ENCODE measurements around the gene PPIL1. TPM values are rescaled to one million over a fixed set of nuclear protein-coding genes. Genes with fewer than 3 reads are reported as not detected.

The PPIL1 gene
- total and polyA plus RNA-seq, 2 of the 13 experiments (the other 11 are each of a cell fraction or from before 2014, with no cell fraction given) = 74.2 to 144 TPM

- TF ChIP-seq ZNF513 (CRISPR knock-in tag; conservative IDR thresholded peaks at IDR 0.05) (no peak), REXO4 (CRISPR knock-in tag; IDR thresholded peaks at IDR 0.05; ENCODE audit: borderline replicate concordance) (no peak), ZSCAN5A (CRISPR knock-in tag; IDR thresholded peaks at IDR 0.05; ENCODE audit: borderline replicate concordance) (peak; percentile 98), MTF1 (CRISPR knock-in tag; IDR thresholded peaks at IDR 0.05) (0 out of 2 replicates have a peak, but pooled peaks have one; percentile 18), ZNF343 (CRISPR knock-in tag; IDR thresholded peaks at IDR 0.05) (peak; percentile 91), ERF (CRISPR knock-in tag; IDR thresholded peaks at IDR 0.05) (peak; percentile 99), HDAC2 (CRISPR knock-in tag; IDR thresholded peaks at IDR 0.05) (peak; percentile 93), SYNCRIP (IDR thresholded peaks at IDR 0.05; ENCODE audit: insufficient read depth, low read depth, low read length) (no peak), SRSF9 (IDR thresholded peaks at IDR 0.05; ENCODE audit: borderline replicate concordance, insufficient read depth, low read depth, low read length, poor library complexity, severe bottlenecking) (no peak), FOXA3 (CRISPR knock-in tag; IDR thresholded peaks at IDR 0.05) (peak; percentile 78), NR3C1 (CRISPR knock-in tag; IDR thresholded peaks at IDR 0.05) (no peak), PHF20 (CRISPR knock-in tag; IDR thresholded peaks at IDR 0.05) (peak; percentile 100), ZNF337 (CRISPR knock-in tag; IDR thresholded peaks at IDR 0.05; ENCODE audit: borderline replicate concordance, low read depth) (peak; percentile 63; the same call in 1 of the 2 replicates), ZNF616 (CRISPR knock-in tag; IDR thresholded peaks at IDR 0.05; ENCODE audit: low read depth) (peak; percentile 73; the same call in 1 of the 2 replicates), RFX3 (CRISPR knock-in tag; IDR thresholded peaks at IDR 0.05) (no peak)
- TF ChIP-seq, protein P1, sequence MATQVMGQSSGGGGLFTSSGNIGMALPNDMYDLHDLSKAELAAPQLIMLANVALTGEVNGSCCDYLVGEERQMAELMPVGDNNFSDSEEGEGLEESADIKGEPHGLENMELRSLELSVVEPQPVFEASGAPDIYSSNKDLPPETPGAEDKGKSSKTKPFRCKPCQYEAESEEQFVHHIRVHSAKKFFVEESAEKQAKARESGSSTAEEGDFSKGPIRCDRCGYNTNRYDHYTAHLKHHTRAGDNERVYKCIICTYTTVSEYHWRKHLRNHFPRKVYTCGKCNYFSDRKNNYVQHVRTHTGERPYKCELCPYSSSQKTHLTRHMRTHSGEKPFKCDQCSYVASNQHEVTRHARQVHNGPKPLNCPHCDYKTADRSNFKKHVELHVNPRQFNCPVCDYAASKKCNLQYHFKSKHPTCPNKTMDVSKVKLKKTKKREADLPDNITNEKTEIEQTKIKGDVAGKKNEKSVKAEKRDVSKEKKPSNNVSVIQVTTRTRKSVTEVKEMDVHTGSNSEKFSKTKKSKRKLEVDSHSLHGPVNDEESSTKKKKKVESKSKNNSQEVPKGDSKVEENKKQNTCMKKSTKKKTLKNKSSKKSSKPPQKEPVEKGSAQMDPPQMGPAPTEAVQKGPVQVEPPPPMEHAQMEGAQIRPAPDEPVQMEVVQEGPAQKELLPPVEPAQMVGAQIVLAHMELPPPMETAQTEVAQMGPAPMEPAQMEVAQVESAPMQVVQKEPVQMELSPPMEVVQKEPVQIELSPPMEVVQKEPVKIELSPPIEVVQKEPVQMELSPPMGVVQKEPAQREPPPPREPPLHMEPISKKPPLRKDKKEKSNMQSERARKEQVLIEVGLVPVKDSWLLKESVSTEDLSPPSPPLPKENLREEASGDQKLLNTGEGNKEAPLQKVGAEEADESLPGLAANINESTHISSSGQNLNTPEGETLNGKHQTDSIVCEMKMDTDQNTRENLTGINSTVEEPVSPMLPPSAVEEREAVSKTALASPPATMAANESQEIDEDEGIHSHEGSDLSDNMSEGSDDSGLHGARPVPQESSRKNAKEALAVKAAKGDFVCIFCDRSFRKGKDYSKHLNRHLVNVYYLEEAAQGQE (IDR thresholded peaks at IDR 0.05; ENCODE audit: borderline replicate concordance in 1 of 2, low read depth in 1 of 2, low read length in 2 of 2) = peak in 1 of 2 experiments; percentile 38; a peak in 1 of 4 replicates
- TF ChIP-seq, protein P2, sequence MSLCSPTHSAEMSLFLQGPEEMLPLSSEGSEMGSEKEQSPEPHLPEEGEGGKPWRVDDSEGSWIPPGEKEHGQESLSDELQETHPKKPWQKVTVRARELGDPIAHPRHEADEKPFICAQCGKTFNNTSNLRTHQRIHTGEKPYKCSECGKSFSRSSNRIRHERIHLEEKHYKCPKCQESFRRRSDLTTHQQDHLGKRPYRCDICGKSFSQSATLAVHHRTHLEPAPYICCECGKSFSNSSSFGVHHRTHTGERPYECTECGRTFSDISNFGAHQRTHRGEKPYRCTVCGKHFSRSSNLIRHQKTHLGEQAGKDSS (CRISPR knock-in tag; IDR thresholded peaks at IDR 0.05; ENCODE audit: borderline replicate concordance, low read depth) = peak; percentile 76; the same call in 1 of the 2 replicates
- TF ChIP-seq, protein P3, sequence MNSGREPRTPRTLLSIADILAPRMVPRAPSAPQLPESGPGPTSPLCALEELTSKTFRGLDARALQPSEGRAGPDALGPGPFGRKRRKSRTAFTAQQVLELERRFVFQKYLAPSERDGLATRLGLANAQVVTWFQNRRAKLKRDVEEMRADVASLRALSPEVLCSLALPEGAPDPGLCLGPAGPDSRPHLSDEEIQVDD (CRISPR knock-in tag; IDR thresholded peaks at IDR 0.05; ENCODE audit: borderline replicate concordance) = peak; percentile 65; the same call in 1 of the 2 replicates
Measured at GRCh38 chr6:36885461-36886401, 11.1 kb upstream of the PPIL1 start, which contains the start of gene C6orf89 (continued).

All from HepG2 (cell line).